Subcutaneous adipose tissue (tissue), 4 donors: ENCODE data around the gene TGDS. TPM values are rescaled to one million over a fixed set of nuclear protein-coding genes. Genes with fewer than 3 reads are reported as not detected.

ENCODE experiments used
- CTCF ChIP-seq: fragments of 450-650 bp; IDR thresholded peaks from one replicate; pipeline ENCODE4 v1.5.1; 2016; ENCODE audit warnings: low read depth, mild to moderate bottlenecking, control low read depth, antibody characterized with exemption, moderate library complexity
- total RNA-seq, 4 donors: library from RNA; depleted of rRNA; stranded (reverse); fragments of >200 nt; gene quantifications; one replicate each; pipeline ENCODE4 v1.1.0, GENCODE V29; 2016

TGDS gene
- total RNA-seq, 4 donors from 2014 or later = 16.0 to 31.3 (median 17.3) TPM

- no peak for TF ChIP-seq CTCF
These were observed 27.4 kb upstream of the TGDS start for GRCh38 chr13:94623316-94623715.

GRCh38 chr13:94622344-94622743 is 26.4 kb upstream of the TGDS start:
- no peak for TF ChIP-seq CTCF

- TF ChIP-seq CTCF = no peak
These were observed 24.4 kb upstream of the TGDS start for GRCh38 chr13:94620286-94620896.

GRCh38 chr13:94617389-94618000 is 21.5 kb upstream of the TGDS start:
- TF ChIP-seq CTCF = no peak

GRCh38 chr13:94613051-94613450 is 17.1 kb upstream of the TGDS start:
- TF ChIP-seq CTCF = no peak

GRCh38 chr13:94612050-94612449 is 16.1 kb upstream of the TGDS start:
- TF ChIP-seq CTCF = no peak

- no peak for TF ChIP-seq CTCF
These were observed 14.5 kb upstream of the TGDS start for GRCh38 chr13:94610475-94610874.
